CD4-positive, alpha-beta T cell treated with Interleukin-4 for 1 hour (primary cell): Measurements from ENCODE around the gene GLMP.
"Not testable (repeated sequence)": the region's sequence is repeated elsewhere in the genome, so short reads cannot be mapped to it uniquely, and the experiment has no call there.

Experiments used
- DNase-seq, 2 donors: peaks; one replicate each; pipeline ENCODE4 v3.0.0-alpha.2; 2020 to 2022

The GLMP gene, protein sequence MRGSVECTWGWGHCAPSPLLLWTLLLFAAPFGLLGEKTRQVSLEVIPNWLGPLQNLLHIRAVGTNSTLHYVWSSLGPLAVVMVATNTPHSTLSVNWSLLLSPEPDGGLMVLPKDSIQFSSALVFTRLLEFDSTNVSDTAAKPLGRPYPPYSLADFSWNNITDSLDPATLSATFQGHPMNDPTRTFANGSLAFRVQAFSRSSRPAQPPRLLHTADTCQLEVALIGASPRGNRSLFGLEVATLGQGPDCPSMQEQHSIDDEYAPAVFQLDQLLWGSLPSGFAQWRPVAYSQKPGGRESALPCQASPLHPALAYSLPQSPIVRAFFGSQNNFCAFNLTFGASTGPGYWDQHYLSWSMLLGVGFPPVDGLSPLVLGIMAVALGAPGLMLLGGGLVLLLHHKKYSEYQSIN

GRCh38 chr1:156295391-156295947 is at the start of gene GLMP:
Gene GLMP (minus strand): TSS chr1:156295679. CDS start chr1:156295645, 34 bp downstream.
- DNase-seq, result peak; percentile 46 to 61

GRCh38 chr1:156344409-156344808 is 48.9 kb upstream of the GLMP start:
- DNase-seq, result no peak

DNA sequence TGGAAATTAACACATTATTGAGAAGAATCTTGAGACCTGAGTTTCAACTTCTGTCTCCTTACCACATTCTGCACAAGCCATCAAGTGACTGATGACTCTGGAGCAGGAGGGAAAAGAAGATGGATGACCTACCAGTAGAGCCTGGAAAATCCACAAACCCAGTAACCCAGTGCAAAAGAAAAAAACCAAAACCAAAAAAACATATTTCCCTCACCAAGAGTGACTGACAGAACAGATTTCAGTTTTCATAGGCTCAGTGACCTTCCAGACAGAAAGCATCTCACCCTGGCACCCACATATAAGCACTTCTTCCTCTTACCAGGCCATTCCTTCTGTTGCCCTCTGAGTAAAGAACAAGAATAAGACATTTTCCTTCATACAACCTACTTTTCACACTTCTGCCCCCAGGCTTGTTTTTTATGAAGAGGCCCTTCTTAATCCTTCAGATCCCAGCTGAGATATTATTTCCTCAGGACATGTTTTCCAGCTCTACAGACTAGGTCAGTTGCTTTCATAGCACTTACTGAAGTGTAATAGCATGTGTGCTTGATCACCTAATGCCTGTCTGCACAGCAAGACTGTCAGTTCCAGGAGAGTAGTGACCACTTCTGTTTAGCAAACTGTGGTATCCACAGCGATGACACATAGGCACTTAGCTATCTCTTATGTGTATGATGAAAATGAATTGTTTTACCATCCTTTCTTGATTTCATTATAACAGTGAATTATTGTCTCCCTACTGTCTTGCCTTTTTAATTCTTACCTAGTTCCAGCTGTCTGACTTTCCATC is 46.9 kb upstream of the GLMP start:
- DNase-seq, result no peak

GRCh38 chr1:156338180-156338976 is 42.9 kb upstream of the GLMP start, which contains the start of the genes CCT3 and TSACC:
Gene CCT3 (minus strand): TSS chr1:156338292. CDS start chr1:156338184, 108 bp downstream.
Gene TSACC (plus strand): TSS chr1:156338526. CDS start chr1:156339758, 1,232 bp downstream.
- DNase-seq, result peak; percentile 100

DNA sequence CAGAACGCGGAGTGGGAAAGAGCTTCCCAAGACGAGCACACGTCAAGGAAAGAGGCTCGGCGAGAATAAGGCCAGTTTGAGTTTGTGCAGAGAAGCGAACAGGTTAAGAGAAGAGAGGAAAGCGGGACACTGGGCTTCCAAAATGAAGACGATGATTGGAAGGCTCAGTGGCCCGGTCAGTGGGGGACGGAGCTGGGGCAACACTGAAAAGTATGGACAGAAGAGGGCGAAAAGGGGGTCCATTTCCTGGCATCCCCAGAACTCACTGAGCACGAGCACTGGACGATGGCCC is 42.4 kb upstream of the GLMP start:
- DNase-seq, result no peak

- DNase-seq, result peak in 1 of 2 donors; percentile 1
Measured at GRCh38 chr1:156337052-156337887, 41.8 kb upstream of the GLMP start.

DNA sequence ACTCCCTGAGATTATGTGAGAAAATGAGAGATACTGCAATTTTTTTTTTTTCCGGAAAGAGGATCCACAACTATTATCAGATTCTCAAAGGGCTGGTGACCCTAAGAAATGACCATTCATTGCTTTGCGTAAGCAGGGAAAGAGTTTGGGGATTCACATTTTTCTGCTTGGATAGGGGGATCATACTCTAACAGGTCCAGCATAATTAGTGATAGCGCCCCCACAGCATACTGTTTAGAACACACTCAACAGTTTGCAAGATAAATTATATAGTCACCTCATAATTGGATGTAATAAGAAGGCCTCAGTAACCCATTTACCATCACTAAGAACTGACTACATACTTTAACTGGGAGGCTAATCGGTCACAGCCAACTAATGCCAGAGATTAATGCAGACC is 40.8 kb upstream of the GLMP start:
- DNase-seq, result peak in 1 of 2 donors; percentile 9

- not testable (repeated sequence) for DNase-seq
Measured at GRCh38 chr1:156323179-156323578, 27.7 kb upstream of the GLMP start.

DNA sequence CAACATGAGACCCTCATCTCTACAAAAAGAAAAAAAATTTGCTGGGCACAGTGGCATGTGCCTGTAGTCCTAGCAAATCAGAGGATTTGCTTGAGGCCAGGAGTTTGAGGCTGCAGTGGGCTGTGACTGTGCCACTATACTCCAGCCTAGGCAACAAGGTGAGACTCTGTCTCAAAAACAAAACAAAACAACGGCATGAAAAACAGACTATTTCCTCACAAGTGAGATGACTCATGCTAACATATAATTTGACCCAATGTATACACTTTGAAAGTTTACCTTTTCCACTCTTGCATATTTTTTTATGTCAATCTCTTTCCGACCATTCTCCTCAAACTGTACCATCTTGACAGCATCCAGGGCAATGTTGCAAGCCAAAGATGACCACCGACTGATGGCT is 25.1 kb upstream of the GLMP start:
- no peak for DNase-seq

- peak in 1 of 2 donors; percentile 45 for DNase-seq
Measured at GRCh38 chr1:156319664-156320063, 24.2 kb upstream of the GLMP start.

- no peak for DNase-seq
Measured at GRCh38 chr1:156316909-156317308, 21.4 kb upstream of the GLMP start.

- DNase-seq, result no peak
Measured at GRCh38 chr1:156310962-156311361, 15.5 kb upstream of the GLMP start.

GRCh38 chr1:156308078-156308477 is 12.6 kb upstream of the GLMP start:
- no peak for DNase-seq

- no peak for DNase-seq
Measured at GRCh38 chr1:156305215-156305614, 9.7 kb upstream of the GLMP start.

DNA sequence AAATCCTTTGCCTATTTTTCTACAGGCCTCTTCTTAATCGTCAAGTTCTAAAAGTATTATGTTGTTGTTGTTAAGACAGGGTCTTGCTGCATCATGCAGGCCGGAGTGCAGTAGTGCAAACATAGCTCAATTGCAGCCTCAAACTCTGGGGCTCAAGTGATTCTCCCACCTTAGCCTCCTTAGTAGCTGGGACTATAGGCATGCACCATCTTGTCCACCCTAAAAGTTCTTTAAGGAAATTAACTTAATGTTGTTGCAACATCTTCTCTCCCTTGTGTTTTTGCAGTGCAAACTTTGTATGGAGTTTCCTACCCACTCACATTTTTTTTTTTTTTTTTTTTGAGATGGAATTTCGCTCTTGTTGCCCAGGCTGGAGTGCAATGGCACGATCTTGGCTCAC is 7.8 kb upstream of the GLMP start:
- no peak for DNase-seq

- no peak for DNase-seq
Measured at GRCh38 chr1:156298852-156299357, 3.4 kb upstream of the GLMP start, which contains the start of gene VHLL. Gene VHLL (minus strand): TSS chr1:156299307. CDS start chr1:156299189, 118 bp downstream.

- DNase-seq, result no peak
Measured at GRCh38 chr1:156293895-156294294, 1.6 kb downstream of the GLMP start.

DNA sequence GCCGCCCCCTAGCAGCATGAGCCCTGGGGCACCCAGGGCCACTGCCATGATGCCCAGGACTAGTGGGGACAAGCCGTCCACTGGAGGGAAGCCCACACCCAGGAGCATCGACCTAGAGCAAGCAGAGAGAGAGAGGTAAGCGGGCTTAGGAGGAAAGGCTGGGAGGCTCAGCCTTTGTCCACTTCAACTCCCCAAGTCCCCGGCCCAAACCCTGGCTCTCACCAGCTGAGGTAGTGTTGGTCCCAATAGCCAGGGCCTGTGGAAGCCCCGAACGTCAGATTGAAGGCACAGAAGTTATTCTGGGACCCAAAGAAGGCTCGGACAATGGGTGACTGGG is 2.4 kb downstream of the GLMP start:
- no peak for DNase-seq

- peak; percentile 17 to 67 for DNase-seq
Measured at GRCh38 chr1:156291226-156292061, 4.0 kb downstream of the GLMP start.

GRCh38 chr1:156289857-156290256 is 5.6 kb downstream of the GLMP start:
- no peak for DNase-seq

- no peak for DNase-seq
Measured at GRCh38 chr1:156286061-156286460, 9.4 kb downstream of the GLMP start.
